GM10266 (cell line): ENCODE data around the gene INTS15.

Experiments used
- DNase-seq: peaks from one replicate; pipeline ENCODE4 v3.0.0; 2012; ENCODE audit errors: extremely low spot score
- TF ChIP-seq, protein P1 (sequence below): IDR thresholded peaks from 2 replicates; pipeline ENCODE4 v1.5.1; 2012; ENCODE audit warnings: mild to moderate bottlenecking, low read depth; ENCODE audit not compliant: control insufficient read depth, insufficient read depth; ENCODE audit errors: missing control alignments

Gene INTS15

DNA sequence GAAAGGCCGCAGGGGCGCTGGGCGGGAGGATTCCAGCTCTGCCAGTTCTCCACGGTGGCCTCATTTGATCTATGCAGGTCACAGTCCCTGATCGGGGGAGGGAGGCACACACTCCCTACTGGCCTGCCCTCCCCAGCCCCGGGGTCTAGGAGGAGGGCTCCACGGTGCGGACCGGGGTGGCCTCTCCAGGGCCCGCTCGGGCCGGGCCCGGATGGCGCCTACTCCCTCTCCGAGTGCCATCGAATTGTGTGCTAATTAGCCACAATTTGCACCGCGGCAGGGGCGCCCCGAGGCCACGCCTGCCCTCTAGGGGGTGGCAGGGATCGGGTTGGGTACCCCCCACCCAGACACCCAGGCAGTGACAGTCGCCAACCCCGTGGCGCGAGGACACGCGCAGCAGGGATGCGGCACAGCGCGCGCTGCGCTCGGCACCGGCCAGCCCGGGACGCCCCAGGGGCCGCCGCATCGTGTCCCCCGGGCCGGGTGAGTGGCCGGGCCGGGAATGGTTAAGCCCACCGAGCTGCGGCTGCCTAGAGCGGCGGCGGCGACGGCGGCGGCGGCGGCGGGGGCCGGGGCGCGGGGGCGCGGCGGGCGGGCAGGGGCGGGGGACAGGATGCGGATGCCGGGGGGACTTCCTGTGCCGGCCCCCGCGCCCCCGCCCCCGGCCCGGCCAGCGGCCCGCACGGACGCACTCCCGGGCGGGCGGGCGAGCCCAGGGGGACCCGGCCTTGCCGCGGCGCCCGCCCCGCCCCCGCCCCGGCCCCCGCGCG, 25.3 kb downstream of the INTS15 start, which contains the start of gene ZNF853:
Gene ZNF853 (plus strand): TSS at position 658 of the 770 bp plus-strand sequence. CDS start 565 bp downstream, outside the sequence.
- TF ChIP-seq, protein P1, sequence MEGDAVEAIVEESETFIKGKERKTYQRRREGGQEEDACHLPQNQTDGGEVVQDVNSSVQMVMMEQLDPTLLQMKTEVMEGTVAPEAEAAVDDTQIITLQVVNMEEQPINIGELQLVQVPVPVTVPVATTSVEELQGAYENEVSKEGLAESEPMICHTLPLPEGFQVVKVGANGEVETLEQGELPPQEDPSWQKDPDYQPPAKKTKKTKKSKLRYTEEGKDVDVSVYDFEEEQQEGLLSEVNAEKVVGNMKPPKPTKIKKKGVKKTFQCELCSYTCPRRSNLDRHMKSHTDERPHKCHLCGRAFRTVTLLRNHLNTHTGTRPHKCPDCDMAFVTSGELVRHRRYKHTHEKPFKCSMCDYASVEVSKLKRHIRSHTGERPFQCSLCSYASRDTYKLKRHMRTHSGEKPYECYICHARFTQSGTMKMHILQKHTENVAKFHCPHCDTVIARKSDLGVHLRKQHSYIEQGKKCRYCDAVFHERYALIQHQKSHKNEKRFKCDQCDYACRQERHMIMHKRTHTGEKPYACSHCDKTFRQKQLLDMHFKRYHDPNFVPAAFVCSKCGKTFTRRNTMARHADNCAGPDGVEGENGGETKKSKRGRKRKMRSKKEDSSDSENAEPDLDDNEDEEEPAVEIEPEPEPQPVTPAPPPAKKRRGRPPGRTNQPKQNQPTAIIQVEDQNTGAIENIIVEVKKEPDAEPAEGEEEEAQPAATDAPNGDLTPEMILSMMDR, result no peak
- DNase-seq, result no peak

DNA sequence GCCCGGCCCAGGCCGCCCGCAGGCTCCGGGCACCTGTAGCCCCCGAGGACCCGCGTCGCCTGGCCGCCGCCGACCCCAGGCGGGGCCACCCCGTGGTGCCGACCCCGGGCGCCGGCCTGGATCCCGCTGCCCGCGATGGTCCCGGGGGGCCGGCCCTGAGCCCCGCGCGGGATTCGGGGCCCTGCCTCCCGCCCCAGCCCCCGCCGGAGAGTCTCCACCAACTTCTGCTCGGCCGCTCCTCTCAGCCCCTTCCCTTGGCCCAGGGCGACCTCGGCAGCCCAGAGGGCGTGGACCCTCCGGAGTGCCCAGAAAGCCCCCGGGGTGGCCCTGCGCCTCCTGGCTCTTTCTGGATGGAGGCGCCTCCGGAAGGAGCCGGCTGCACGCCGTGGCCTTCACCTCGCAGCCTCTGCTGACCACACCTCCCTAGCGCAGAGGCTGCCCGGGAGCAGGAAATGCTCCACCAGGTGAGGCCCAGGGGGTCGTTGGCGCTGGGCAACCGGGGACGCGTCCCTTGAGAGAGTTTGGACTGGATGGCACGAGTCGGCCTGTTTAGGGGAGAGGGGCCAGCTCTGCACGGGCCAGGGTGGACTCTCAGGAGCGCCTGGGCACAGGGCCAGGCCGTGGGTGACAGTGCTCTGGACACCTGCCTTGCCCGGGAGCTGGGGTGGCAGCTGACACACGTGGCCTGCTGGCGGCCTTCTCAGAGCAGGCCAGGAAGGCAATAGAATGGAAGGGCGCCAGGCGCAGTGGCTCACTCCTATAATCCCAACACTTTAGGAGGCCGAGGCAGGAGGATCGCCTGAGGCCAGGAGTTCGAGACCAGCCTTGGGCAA, 26.1 kb downstream of the INTS15 start:
- TF ChIP-seq, protein P1, result no peak
- no peak for DNase-seq

DNA sequence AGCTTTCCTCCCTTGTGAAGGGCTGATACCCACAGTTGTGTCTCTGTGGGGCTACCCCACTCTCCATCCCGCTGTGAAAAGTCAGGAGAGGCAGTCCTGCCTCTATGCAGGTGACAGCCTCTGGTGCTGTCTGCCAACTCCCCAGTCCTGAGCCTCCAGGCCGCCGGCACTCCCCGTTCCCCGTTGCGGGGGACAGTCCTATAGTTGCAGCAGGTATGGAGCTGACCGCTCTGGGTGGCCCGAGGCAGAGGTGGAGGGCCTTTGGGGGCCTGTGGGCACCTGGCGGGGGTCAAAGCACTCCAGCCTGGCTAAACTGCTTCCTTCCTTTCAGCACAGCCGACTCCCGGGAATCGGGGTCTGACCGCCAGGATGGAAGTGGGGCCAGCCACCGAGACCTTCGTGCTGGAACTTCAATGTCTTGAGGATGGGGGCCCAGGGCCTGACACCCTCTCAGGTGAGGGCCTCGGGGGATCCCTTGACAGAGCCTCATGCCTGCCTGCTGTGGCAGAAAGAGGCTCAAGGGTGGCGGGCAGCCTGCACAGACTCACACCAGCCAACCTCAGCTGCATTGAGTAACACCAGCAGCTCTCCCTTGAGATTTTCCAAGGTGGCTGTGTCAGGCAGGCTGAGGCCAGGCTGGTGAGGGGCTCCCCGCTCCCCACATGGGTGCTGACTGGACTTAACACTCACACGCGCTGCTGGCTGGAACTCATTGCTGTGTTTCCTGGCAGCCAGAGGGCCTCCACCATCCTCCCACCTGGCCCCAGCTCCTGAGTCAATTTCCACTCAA, 27.2 kb downstream of the INTS15 start:
- no peak for DNase-seq
- TF ChIP-seq, protein P1, result no peak

DNA sequence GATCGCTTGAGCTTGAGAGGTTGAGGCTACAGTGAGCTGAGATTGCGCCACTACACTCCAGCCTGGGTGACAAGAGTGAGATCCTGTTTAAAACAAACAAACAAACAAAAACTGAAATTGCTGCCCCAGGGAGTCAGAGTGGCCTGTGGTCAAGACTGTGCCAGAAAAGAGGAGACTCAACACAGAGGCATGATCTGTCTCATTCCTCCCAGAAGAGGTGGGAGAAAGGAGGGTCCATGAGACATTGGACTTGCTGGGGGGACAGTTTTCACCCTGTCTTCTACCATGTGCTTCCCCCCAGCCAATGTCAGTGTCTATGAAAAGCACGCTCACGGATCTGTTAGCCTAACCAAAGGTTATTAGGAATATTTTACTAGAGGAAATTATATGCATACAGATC, 28.8 kb downstream of the INTS15 start:
- no peak for DNase-seq
- TF ChIP-seq, protein P1, result no peak

DNA sequence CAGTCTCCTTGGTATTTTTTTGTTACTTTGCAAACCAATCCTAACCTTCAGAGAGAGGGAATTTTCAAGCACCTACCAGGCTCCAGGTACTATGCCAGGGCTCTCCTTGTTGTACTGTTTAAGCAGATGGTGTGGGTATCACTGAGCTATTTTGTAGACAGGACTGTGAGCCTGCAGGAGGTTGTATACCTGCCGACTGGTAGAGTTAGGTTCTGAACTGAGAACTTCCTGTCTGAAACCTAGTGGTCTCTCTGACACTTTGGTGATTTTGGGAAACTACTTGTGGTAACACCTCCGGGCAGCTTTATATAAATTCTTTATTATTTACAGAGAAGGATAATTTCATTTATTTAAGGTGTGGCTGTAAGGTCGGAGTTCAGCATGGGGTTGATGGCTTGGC, 30.1 kb downstream of the INTS15 start:
- DNase-seq, result no peak
- TF ChIP-seq, protein P1, result no peak

DNA sequence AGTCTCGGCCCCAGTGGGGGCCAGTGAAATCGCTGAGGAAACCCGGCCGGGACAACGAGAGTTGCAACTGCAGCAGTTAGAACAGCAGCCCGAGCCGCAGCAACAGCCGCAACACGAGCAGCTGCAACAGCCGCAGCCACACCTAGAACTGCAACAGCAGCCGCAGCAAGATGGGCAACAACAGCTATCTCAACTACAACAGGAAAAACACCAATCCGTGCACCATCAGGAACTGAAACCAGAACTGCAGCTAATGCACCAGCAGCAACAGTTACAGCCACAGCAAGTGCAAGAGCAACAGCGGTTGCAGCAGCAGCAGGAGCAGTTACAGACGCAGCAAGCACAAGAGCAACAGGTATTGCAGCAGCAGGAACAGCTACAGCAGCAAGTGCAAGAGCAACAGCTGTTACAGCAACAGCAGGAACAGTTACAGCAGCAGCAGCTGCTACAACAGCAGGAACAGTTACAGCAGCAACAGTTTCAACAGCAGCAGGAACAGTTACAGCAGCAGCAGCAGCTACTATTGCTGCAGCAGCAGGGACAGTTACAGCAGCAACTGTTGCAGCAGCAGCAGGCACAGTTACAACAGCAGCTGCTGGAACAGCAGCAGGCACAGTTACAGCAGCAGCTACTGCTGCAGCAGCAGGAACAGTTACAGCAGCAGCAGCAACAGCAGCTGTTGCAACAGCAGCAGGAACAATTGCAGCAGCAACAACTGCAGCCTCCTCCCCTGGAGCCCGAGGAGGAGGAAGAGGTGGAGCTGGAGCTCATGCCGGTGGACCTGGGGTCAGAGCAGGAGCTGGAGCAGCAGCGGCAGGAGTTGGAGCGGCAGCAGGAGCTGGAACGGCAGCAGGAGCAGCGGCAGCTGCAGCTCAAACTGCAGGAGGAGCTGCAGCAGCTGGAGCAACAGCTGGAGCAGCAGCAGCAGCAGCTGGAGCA, 31.6 kb downstream of the INTS15 start:
- DNase-seq, result no peak
- TF ChIP-seq, protein P1, result no peak
